Glutamatergic neuron (in vitro differentiated cells): ENCODE data around the gene CLDN11. TPM values are rescaled to one million over a fixed set of nuclear protein-coding genes. Genes with fewer than 3 reads are reported as not detected.

Experiments used
- DNase-seq: peaks from one replicate; pipeline ENCODE4 v3.0.0; 2022
- H3K27ac Mint-ChIP-seq: one replicate; pipeline ENCODE4 v1.8.0; 2020; ENCODE audit warnings: mild to moderate bottlenecking, mixed read lengths, inconsistent platforms; ENCODE audit not compliant: unreplicated experiment
- H3K27me3 Mint-ChIP-seq: one replicate; pipeline ENCODE4 v1.8.0; 2020; ENCODE audit warnings: mild to moderate bottlenecking, moderate library complexity, mixed read lengths, inconsistent platforms; ENCODE audit not compliant: unreplicated experiment
- H3K36me3 Mint-ChIP-seq: one replicate; pipeline ENCODE4 v1.8.0; 2020; ENCODE audit warnings: mild to moderate bottlenecking, mixed read lengths, inconsistent platforms; ENCODE audit not compliant: unreplicated experiment
- H3K4me1 Mint-ChIP-seq: one replicate; pipeline ENCODE4 v1.8.0; 2020; ENCODE audit warnings: mild to moderate bottlenecking, low read depth, mixed read lengths, inconsistent platforms; ENCODE audit not compliant: unreplicated experiment
- H3K4me3 Mint-ChIP-seq: one replicate; pipeline ENCODE4 v1.8.0; 2020; ENCODE audit warnings: mild to moderate bottlenecking, mixed read lengths, inconsistent platforms; ENCODE audit not compliant: unreplicated experiment
- H3K9me3 Mint-ChIP-seq: one replicate; pipeline ENCODE4 v1.8.0; 2020; ENCODE audit warnings: mild to moderate bottlenecking, moderate library complexity, mixed read lengths, inconsistent platforms; ENCODE audit not compliant: unreplicated experiment
- long read RNA-seq: library from polyadenylated mRNA; unstranded; transcript quantifications from one replicate; pipeline ENCODE4 v2.0.0, GENCODE V29; 2020; ENCODE audit not compliant: unreplicated experiment
- total RNA-seq: library from RNA; stranded (reverse); fragmentation: NEBNext Ultra II Directional; extraction: Animal tissue kit (Norgen Biotek cat#: 25700); gene quantifications from one replicate; pipeline ENCODE4 v1.2.1, GENCODE V29; 2021; ENCODE audit not compliant: unreplicated experiment
- TF ChIP-seq, protein P1 (sequence below): fragments of 200-600 bp; sonication (generic); IDR thresholded peaks from one replicate; pipeline ENCODE4 v1.5.0; 2021; ENCODE audit not compliant: partially characterized antibody, unreplicated experiment

Gene CLDN11
- 0.44 TPM for total RNA-seq
- long read RNA-seq = 0 reads

DNA sequence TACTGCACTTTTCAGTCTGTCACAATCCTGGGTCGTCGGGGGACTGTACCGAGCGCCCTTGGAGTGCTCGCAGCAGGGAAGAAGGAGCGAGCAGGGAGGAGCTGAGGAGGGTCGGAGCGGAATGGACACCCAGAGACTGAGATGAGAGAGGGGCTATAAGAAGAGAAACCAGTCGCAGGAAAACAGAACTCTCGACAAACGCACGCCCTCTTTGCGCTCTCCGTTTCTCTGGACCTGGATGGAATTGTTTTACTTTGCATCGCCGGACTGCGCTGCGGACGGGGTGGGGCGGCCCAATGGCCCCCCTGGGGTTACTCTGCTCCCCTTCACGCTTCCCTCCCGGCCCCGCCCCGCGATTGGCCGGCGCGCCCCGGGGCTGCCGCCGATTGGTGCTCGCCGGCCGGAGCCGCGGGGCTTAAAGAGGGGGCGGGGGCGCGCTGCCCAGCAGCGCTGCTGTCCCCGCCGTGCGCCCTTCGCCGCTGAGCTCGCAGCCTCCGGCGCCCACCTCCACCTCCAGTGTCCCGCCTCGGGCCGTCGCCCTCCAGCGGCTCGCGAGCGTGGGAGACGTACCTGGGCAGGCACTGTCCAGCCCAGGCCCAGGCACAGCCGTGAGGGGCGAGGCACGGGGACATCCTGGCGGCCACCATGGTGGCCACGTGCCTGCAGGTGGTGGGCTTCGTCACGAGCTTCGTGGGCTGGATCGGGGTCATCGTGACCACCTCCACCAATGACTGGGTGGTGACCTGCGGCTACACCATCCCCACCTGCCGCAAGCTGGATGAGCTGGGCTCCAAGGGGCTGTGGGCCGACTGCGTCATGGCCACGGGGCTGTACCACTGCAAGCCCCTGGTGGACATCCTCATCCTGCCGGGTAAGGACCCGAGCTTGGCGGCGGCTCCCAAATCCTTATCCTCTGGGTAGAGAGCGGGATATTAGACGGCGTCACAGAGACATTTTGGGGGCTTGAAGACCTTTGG is at the start of gene CLDN11:
CLDN11 (plus strand) TSS at position 447 of the 977 bp plus-strand sequence; CDS start at position 646, 199 bp downstream.
- DNase-seq = peak; percentile 69
- TF ChIP-seq, protein P1, sequence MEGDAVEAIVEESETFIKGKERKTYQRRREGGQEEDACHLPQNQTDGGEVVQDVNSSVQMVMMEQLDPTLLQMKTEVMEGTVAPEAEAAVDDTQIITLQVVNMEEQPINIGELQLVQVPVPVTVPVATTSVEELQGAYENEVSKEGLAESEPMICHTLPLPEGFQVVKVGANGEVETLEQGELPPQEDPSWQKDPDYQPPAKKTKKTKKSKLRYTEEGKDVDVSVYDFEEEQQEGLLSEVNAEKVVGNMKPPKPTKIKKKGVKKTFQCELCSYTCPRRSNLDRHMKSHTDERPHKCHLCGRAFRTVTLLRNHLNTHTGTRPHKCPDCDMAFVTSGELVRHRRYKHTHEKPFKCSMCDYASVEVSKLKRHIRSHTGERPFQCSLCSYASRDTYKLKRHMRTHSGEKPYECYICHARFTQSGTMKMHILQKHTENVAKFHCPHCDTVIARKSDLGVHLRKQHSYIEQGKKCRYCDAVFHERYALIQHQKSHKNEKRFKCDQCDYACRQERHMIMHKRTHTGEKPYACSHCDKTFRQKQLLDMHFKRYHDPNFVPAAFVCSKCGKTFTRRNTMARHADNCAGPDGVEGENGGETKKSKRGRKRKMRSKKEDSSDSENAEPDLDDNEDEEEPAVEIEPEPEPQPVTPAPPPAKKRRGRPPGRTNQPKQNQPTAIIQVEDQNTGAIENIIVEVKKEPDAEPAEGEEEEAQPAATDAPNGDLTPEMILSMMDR = peak; percentile 27
- H3K27ac Mint-ChIP-seq = no peak within 1 kb of the TSS
- H3K4me3 Mint-ChIP-seq = peak within 1 kb of the TSS; percentile 95
- peaks cover 2% of the 10 kb centered on the region for H3K4me1 Mint-ChIP-seq
- no peaks in the 10 kb centered on the region for H3K36me3 Mint-ChIP-seq
- H3K9me3 Mint-ChIP-seq = peaks cover 1% of the 10 kb centered on the region
- H3K27me3 Mint-ChIP-seq = peaks cover 9% of the 10 kb centered on the region

DNA sequence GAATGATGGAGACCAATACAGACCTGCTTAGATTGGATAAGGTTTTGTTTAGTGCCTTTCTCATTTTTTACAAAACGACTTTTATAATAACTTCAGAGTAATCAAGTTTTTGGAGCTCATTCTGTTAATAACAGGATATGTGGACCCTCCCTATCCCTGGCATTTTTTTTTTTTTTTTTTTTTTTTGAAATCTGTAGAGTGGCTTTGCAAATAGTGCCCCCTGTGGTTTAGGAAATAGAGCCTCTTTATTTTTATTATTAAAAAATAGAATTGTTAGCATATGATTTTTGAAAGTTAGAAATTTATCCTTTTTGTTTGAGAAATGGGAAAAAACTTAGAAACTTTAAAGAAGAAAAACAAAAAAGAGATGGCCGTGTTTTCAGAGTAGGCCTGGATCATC is 49.7 kb upstream of the CLDN11 start:
- peaks cover 2% of the 10 kb centered on the region for H3K27me3 Mint-ChIP-seq
- no peak for DNase-seq
- H3K27ac Mint-ChIP-seq = no peak overlapping the region
- TF ChIP-seq, protein P1 = peak; percentile 41
- no peak overlapping the region for H3K4me3 Mint-ChIP-seq
- H3K36me3 Mint-ChIP-seq = no peaks in the 10 kb centered on the region
- no peaks in the 10 kb centered on the region for H3K9me3 Mint-ChIP-seq
- H3K4me1 Mint-ChIP-seq = peaks cover 9% of the 10 kb centered on the region

DNA sequence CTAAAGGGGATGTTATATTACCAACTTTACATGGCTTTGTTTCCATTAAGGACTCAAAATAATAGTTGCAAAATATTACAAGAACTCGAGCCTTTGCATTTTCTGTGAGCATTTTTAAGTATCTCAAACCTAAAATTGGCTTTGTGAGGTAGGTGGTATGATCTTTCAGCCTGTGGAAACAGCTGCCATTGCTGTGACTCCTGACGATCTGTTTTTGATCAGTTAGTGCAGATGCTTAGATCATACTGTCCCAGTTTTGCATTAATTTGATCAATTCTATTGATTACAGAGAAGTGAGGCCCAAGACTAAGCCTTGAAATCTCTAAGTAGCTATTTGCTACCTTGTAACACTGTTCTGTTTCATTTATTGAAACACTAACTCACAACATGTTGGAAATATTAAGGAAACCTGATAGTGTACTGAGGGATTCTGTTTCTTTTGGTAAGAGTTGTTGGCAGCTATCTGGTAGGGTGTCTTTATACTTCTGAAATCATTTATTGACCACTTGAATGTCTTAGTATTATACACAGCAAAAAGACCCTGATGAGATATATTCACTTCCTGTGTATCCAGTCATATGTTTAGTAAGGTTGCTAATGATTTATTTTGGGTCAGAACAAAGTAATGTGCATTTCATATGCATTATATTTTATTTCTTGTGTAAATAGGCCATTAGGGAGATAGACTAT is 46.3 kb upstream of the CLDN11 start:
- DNase-seq = no peak
- H3K9me3 Mint-ChIP-seq = no peaks in the 10 kb centered on the region
- TF ChIP-seq, protein P1 = no peak
- H3K4me3 Mint-ChIP-seq = peak overlapping the region; percentile 55
- peaks cover 9% of the 10 kb centered on the region for H3K4me1 Mint-ChIP-seq
- no peaks in the 10 kb centered on the region for H3K36me3 Mint-ChIP-seq
- no peaks in the 10 kb centered on the region for H3K27me3 Mint-ChIP-seq
- no peak overlapping the region for H3K27ac Mint-ChIP-seq

DNA sequence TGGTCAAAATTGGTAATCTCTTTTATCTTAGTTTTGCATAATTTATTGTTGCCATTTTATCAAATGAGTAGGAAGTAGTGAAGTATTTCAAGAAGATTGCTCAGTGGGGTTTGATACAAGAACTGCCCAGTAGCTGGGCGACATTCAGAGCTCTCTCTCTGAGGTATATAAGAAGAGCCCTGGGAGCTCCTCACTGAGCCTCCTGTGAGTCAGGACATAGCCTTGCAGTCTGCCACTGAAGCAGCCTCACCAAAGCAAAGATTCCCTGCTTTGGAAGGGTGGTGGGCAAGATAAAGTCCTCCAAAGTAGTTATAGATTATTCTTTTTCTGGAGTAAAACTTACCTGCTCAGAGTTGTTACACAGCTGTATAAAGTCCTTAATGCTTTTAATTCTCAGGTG is 35.1 kb upstream of the CLDN11 start:
- TF ChIP-seq, protein P1 = no peak
- Mint-ChIP-seq H3K36me3 (peaks cover 6% of the 10 kb centered on the region), H3K27me3 (no peaks in the 10 kb centered on the region), H3K27ac (no peak overlapping the region), H3K4me1 (no peaks in the 10 kb centered on the region), H3K9me3 (peaks cover 2% of the 10 kb centered on the region), H3K4me3 (no peak overlapping the region)
- DNase-seq = no peak
